Mucosa of stomach (tissue), 1 donor: ENCODE data around the gene ELFN1.

ENCODE experiments used
- H3K27me3 ChIP-seq: one replicate; pipeline ENCODE4 v1.7.0; 2013; ENCODE audit warnings: mild to moderate bottlenecking, low read length; ENCODE audit not compliant: control insufficient read depth, insufficient read depth
- H3K36me3 ChIP-seq: one replicate; pipeline ENCODE4 v1.7.0; 2013; ENCODE audit warnings: low read length; ENCODE audit not compliant: control insufficient read depth, insufficient read depth
- H3K4me1 ChIP-seq: one replicate; pipeline ENCODE4 v1.7.0; 2013; ENCODE audit warnings: mild to moderate bottlenecking, low read length; ENCODE audit not compliant: control insufficient read depth, insufficient read depth
- H3K4me3 ChIP-seq: one replicate; pipeline ENCODE4 v1.7.0; 2013; ENCODE audit warnings: low read length
- H3K9ac ChIP-seq: one replicate; pipeline ENCODE4 v1.7.0; 2013; ENCODE audit warnings: mild to moderate bottlenecking, low read length, moderate library complexity
- H3K9me3 ChIP-seq: one replicate; pipeline ENCODE4 v1.7.0; 2013; ENCODE audit warnings: mild to moderate bottlenecking, low read length, moderate library complexity; ENCODE audit not compliant: control insufficient read depth
- donor health status: Pancreatic carcinoma.

The ELFN1 gene

GRCh38 chr7:1706721-1707613, 36.9 kb downstream of the ELFN1 start:
- Histone ChIP-seq H3K9me3 (peaks cover 9% of the 10 kb centered on the region), H3K27me3 (no peaks in the 10 kb centered on the region), H3K4me1 (no peaks in the 10 kb centered on the region), H3K36me3 (no peaks in the 10 kb centered on the region), H3K4me3 (no peak overlapping the region), H3K9ac (no peak overlapping the region)

- H3K27me3 ChIP-seq, result no peaks in the 10 kb centered on the region
- H3K9me3 ChIP-seq, result peaks cover 9% of the 10 kb centered on the region
- H3K4me3 ChIP-seq, result no peak overlapping the region
- no peaks in the 10 kb centered on the region for H3K36me3 ChIP-seq
- H3K9ac ChIP-seq, result no peak overlapping the region
- no peaks in the 10 kb centered on the region for H3K4me1 ChIP-seq
These were observed 37.9 kb downstream of the ELFN1 start for GRCh38 chr7:1707756-1708595.

- Histone ChIP-seq H3K27me3 (no peaks in the 10 kb centered on the region), H3K4me3 (no peak overlapping the region), H3K36me3 (no peaks in the 10 kb centered on the region), H3K9me3 (peaks cover 9% of the 10 kb centered on the region), H3K9ac (no peak overlapping the region), H3K4me1 (peaks cover 4% of the 10 kb centered on the region)
These were observed 38.6 kb downstream of the ELFN1 start for GRCh38 chr7:1708596-1709251.

- Histone ChIP-seq H3K9me3 (peaks cover 9% of the 10 kb centered on the region), H3K36me3 (no peaks in the 10 kb centered on the region), H3K4me1 (peaks cover 4% of the 10 kb centered on the region)
These were observed 39.2 kb downstream of the ELFN1 start for GRCh38 chr7:1709281-1709680.

GRCh38 chr7:1709900-1710299, 39.8 kb downstream of the ELFN1 start:
- H3K4me3 ChIP-seq, result no peak overlapping the region
- no peaks in the 10 kb centered on the region for H3K36me3 ChIP-seq
- H3K9me3 ChIP-seq, result peaks cover 9% of the 10 kb centered on the region
- no peaks in the 10 kb centered on the region for H3K27me3 ChIP-seq
- H3K9ac ChIP-seq, result no peak overlapping the region
- H3K4me1 ChIP-seq, result peaks cover 4% of the 10 kb centered on the region

More at GRCh38 chr7:1709281-1709680, 39.2 kb downstream of the ELFN1 start:
- no peak overlapping the region for H3K4me3 ChIP-seq
- no peak overlapping the region for H3K9ac ChIP-seq
- no peaks in the 10 kb centered on the region for H3K27me3 ChIP-seq

GRCh38 chr7:1710936-1711335, 40.9 kb downstream of the ELFN1 start:
- Histone ChIP-seq H3K9me3 (peaks cover 9% of the 10 kb centered on the region), H3K4me1 (peaks cover 4% of the 10 kb centered on the region), H3K9ac (no peak overlapping the region), H3K27me3 (no peaks in the 10 kb centered on the region), H3K36me3 (no peaks in the 10 kb centered on the region), H3K4me3 (no peak overlapping the region)

- Histone ChIP-seq H3K4me3 (no peak overlapping the region), H3K4me1 (peaks cover 4% of the 10 kb centered on the region)
These were observed 42.9 kb downstream of the ELFN1 start for GRCh38 chr7:1712907-1713501.

GRCh38 chr7:1713502-1714484, 43.7 kb downstream of the ELFN1 start:
- H3K4me1 ChIP-seq, result peaks cover 4% of the 10 kb centered on the region
- H3K9ac ChIP-seq, result no peak overlapping the region
- peaks cover 9% of the 10 kb centered on the region for H3K9me3 ChIP-seq

More at GRCh38 chr7:1712907-1713501, 42.9 kb downstream of the ELFN1 start:
- no peak overlapping the region for H3K9ac ChIP-seq
- H3K27me3 ChIP-seq, result peaks cover 4% of the 10 kb centered on the region
- H3K9me3 ChIP-seq, result peaks cover 9% of the 10 kb centered on the region
- H3K36me3 ChIP-seq, result no peaks in the 10 kb centered on the region

GRCh38 chr7:1714583-1715330, 44.7 kb downstream of the ELFN1 start:
- Histone ChIP-seq H3K4me1 (peaks cover 4% of the 10 kb centered on the region), H3K36me3 (no peaks in the 10 kb centered on the region), H3K4me3 (no peak overlapping the region), H3K9me3 (peaks cover 5% of the 10 kb centered on the region), H3K9ac (no peak overlapping the region), H3K27me3 (peaks cover 4% of the 10 kb centered on the region)

More at GRCh38 chr7:1713502-1714484, 43.7 kb downstream of the ELFN1 start:
- Histone ChIP-seq H3K27me3 (peaks cover 4% of the 10 kb centered on the region), H3K4me3 (no peak overlapping the region), H3K36me3 (no peaks in the 10 kb centered on the region)

GRCh38 chr7:1715331-1715625, 45.2 kb downstream of the ELFN1 start:
- no peak overlapping the region for H3K4me3 ChIP-seq
- no peaks in the 10 kb centered on the region for H3K9me3 ChIP-seq
- no peak overlapping the region for H3K9ac ChIP-seq
- peaks cover 4% of the 10 kb centered on the region for H3K4me1 ChIP-seq
- no peaks in the 10 kb centered on the region for H3K36me3 ChIP-seq
- peaks cover 4% of the 10 kb centered on the region for H3K27me3 ChIP-seq
